Lower lobe of right lung (tissue), 2 donors: ENCODE measurements around the gene PDLIM4. TPM values are rescaled to one million over a fixed set of nuclear protein-coding genes. Genes with fewer than 3 reads are reported as not detected.
A peak's percentile ranks its signal among the peaks of the same experiment; 100 is the strongest.

ENCODE experiments used
- ATAC-seq, 2 donors: fragments of 200-7000 bp; cut with Tn5 transposase; one replicate each; pipeline ENCODE4 v1.9.1; 2020 to 2022; ENCODE audit warnings: mild to moderate bottlenecking in 2 of 2, moderate library complexity in 2 of 2
- DNase-seq: peaks from one replicate; pipeline ENCODE4 v3.0.0-alpha.2; 2020
- H3K27ac ChIP-seq: fragments of 200-600 bp; one replicate; pipeline ENCODE4 v1.8.0; 2022
- H3K27me3 ChIP-seq: fragments of 200-600 bp; one replicate; pipeline ENCODE4 v1.8.0; 2022; ENCODE audit warnings: low read depth
- H3K36me3 ChIP-seq: fragments of 200-600 bp; one replicate; pipeline ENCODE4 v1.8.0; 2022; ENCODE audit warnings: mild to moderate bottlenecking
- H3K4me1 ChIP-seq: fragments of 200-600 bp; one replicate; pipeline ENCODE4 v1.8.0; 2022
- H3K4me3 ChIP-seq: fragments of 200-600 bp; one replicate; pipeline ENCODE4 v1.8.0; 2022; ENCODE audit warnings: mild to moderate bottlenecking
- H3K9me3 ChIP-seq: fragments of 200-600 bp; one replicate; pipeline ENCODE4 v1.8.0; 2022
- CTCF ChIP-seq: fragments of 200-600 bp; IDR thresholded peaks from one replicate; pipeline ENCODE4 v1.8.0; 2022; ENCODE audit warnings: antibody characterized with exemption, mild to moderate bottlenecking
- intact Hi-C: fragments of 100-400 bp; cut with DNase I; formaldehyde crosslinking; loops from one replicate; pipeline ENCODE4 v1.11.0; 2022
- total RNA-seq: library from RNA; stranded (reverse); fragmentation: NEBNext Ultra II Directional; extraction: Animal tissue kit (Norgen Biotek cat#: 25700); gene quantifications from one replicate; pipeline ENCODE4 v1.2.1, GENCODE V29; 2021
- donor health status: DM: no; HTN: yes; CAD: no; lungs with severe emphysema.

PDLIM4 gene
- total RNA-seq, 1 donor from 2014 or later, result 6.7 TPM

GRCh38 chr5:132266031-132266835, 8.7 kb downstream of the PDLIM4 start:
- no peak for ATAC-seq
- Histone ChIP-seq H3K4me1 (peaks cover 25% of the 10 kb centered on the region), H3K9me3 (no peaks in the 10 kb centered on the region), H3K27me3 (no peaks in the 10 kb centered on the region), H3K4me3 (no peak overlapping the region), H3K36me3 (no peaks in the 10 kb centered on the region), H3K27ac (peak overlapping the region; percentile 74)
- intact Hi-C loops, result no loop called here
- DNase-seq, result no peak
- no peak for TF ChIP-seq CTCF

GRCh38 chr5:132266836-132267160, 9.3 kb downstream of the PDLIM4 start:
- peaks cover 22% of the 10 kb centered on the region for H3K4me1 ChIP-seq

GRCh38 chr5:132267166-132267739, 9.8 kb downstream of the PDLIM4 start:
- no peak overlapping the region for H3K27ac ChIP-seq
- ATAC-seq, result no peak
- TF ChIP-seq CTCF, result no peak

More at GRCh38 chr5:132266836-132267160, 9.3 kb downstream of the PDLIM4 start:
- Histone ChIP-seq H3K27me3 (no peaks in the 10 kb centered on the region), H3K36me3 (no peaks in the 10 kb centered on the region), H3K27ac (no peak overlapping the region), H3K4me3 (no peak overlapping the region), H3K9me3 (no peaks in the 10 kb centered on the region)
- intact Hi-C loops, result no loop called here
- ATAC-seq (no peak), DNase-seq (no peak)
- no peak for TF ChIP-seq CTCF

GRCh38 chr5:132267931-132268768, 10.7 kb downstream of the PDLIM4 start:
- Histone ChIP-seq H3K9me3 (no peaks in the 10 kb centered on the region), H3K4me1 (peaks cover 27% of the 10 kb centered on the region), H3K36me3 (no peaks in the 10 kb centered on the region), H3K27me3 (no peaks in the 10 kb centered on the region), H3K27ac (no peak overlapping the region), H3K4me3 (no peak overlapping the region)
- ATAC-seq (no peak), DNase-seq (no peak)
- TF ChIP-seq CTCF, result no peak
- intact Hi-C loops, result no loop called here

More at GRCh38 chr5:132267166-132267739, 9.8 kb downstream of the PDLIM4 start:
- intact Hi-C loops, result no loop called here
- Histone ChIP-seq H3K27me3 (no peaks in the 10 kb centered on the region), H3K4me1 (peaks cover 22% of the 10 kb centered on the region), H3K4me3 (no peak overlapping the region), H3K36me3 (no peaks in the 10 kb centered on the region), H3K9me3 (no peaks in the 10 kb centered on the region)
- no peak for DNase-seq

GRCh38 chr5:132268769-132269551, 11.5 kb downstream of the PDLIM4 start:
- Histone ChIP-seq H3K27ac (no peak overlapping the region), H3K9me3 (no peaks in the 10 kb centered on the region), H3K36me3 (no peaks in the 10 kb centered on the region), H3K27me3 (no peaks in the 10 kb centered on the region), H3K4me1 (peaks cover 20% of the 10 kb centered on the region), H3K4me3 (no peak overlapping the region)
- intact Hi-C loops, result no loop called here
- no peak for ATAC-seq
- no peak for TF ChIP-seq CTCF
- no peak for DNase-seq
